Heart right ventricle (tissue), 16 donors: Measurements from ENCODE around the gene NDUFAF4. TPM values are rescaled to one million over a fixed set of nuclear protein-coding genes. Genes with fewer than 3 reads are reported as not detected.

Source experiments
- ATAC-seq, 8 donors: fragments of 200-7000 bp; cut with Tn5 transposase; one replicate each; pipeline ENCODE4 v1.9.1; 2020; ENCODE audit warnings: mild to moderate bottlenecking in 8 of 8, moderate library complexity in 8 of 8, moderate number of reproducible peaks in 1 of 8
- DNase-seq, 2 donors: peaks; one replicate each; pipeline ENCODE4 v3.0.0-alpha.2; 2020
- H3K27ac ChIP-seq, 10 donors: fragments of 200-600 bp; sonication (generic) in 2 of 10; one replicate each; pipeline versions ENCODE4 v1.5.0 to v1.8.0; 2020 to 2022; ENCODE audit warnings: mild to moderate bottlenecking in 3 of 10
- H3K27me3 ChIP-seq, 7 donors: fragments of 200-600 bp; one replicate each; pipeline ENCODE4 v1.8.0; 2021 to 2022; ENCODE audit warnings: mild to moderate bottlenecking in 2 of 7
- H3K36me3 ChIP-seq, 9 donors: fragments of 200-600 bp; sonication (generic) in 1 of 9; one replicate each; pipeline versions ENCODE4 v1.5.0 to v1.8.0; 2020 to 2022; ENCODE audit warnings: mild to moderate bottlenecking in 2 of 9
- H3K4me1 ChIP-seq, 9 donors: fragments of 200-600 bp; sonication (generic) in 1 of 9; one replicate each; pipeline versions ENCODE4 v1.5.0 to v1.8.0; 2020 to 2022; ENCODE audit warnings: mild to moderate bottlenecking in 4 of 9
- H3K4me3 ChIP-seq, 10 donors: fragments of 200-600 bp; sonication (generic) in 2 of 10; one replicate each; pipeline versions ENCODE4 v1.5.0 to v1.8.0; 2020 to 2022; ENCODE audit warnings: mild to moderate bottlenecking in 7 of 10, moderate library complexity in 2 of 10
- H3K9me3 ChIP-seq, 11 donors: fragments of 200-600 bp in 10 of 11; sonication (generic) in 2 of 11; one replicate each; pipeline versions ENCODE4 v1.5.0 to v1.8.0; 2013 to 2022; ENCODE audit warnings: mild to moderate bottlenecking in 2 of 11, control low read depth in 1 of 11, moderate library complexity in 1 of 11
- CTCF ChIP-seq, 9 donors: fragments of 200-600 bp; sonication (generic) in 2 of 9; IDR thresholded peaks; one replicate each; pipeline versions ENCODE4 v1.5.0 to v1.8.0; 2021 to 2022; ENCODE audit warnings: antibody characterized with exemption in 9 of 9, mild to moderate bottlenecking in 5 of 9, moderate library complexity in 1 of 9
- WGBS, 2 donors: extraction: QIAGEN DNeasy Blood & Tissue Kit; methylation state at CpG; one replicate each; pipeline ENCODE4 v1.1.7; 2013; ENCODE audit warnings: inconsistent platforms in 1 of 2; 5-methylcytosine and 5-hydroxymethylcytosine counted together
- intact Hi-C, 10 donors: fragments of 100-400 bp; cut with DNase I; formaldehyde crosslinking; loops; one replicate each; pipeline versions ENCODE4 v1.11.1 to v1.14.2; 2022
- polyA plus RNA-seq, 2 donors: library from polyadenylated mRNA; stranded (reverse); fragments of 200-250 nt; gene quantifications; one replicate each; pipeline ENCODE4 v1.2.3, GENCODE V29; 2013
- total RNA-seq, 10 donors: library from RNA; stranded (reverse); fragmentation: NEBNext Ultra II Directional in 3 of 10; extraction: Animal tissue kit (Norgen Biotek cat#: 25700) in 3 of 10; gene quantifications; one replicate each; pipeline versions ENCODE4 v1.2.1 to v1.2.4, GENCODE V29; 2021 to 2023
- donor health status: Arrhythmogenic right ventricular cardiomyopathy.
- donor health status: ischemic (EF 13 %, LVEDD 7.1; RV severe dilation, severe dysfunction).
- donor health status: healthy with polysubstance abuse.
- donor health status: DM: no; HTN: yes; CAD: no.
- donor health status: DM: no; HTN: no; CAD: no.
- donor health status: ischemic (EF 25% LVEDD 6.9; RV normal size, moderate dysfunction).
- donor health status: ischemic (EF 25% LVEDD 5.7; RV mildly dilated, moderate dysfunction).
- donor health status: healthy.
- donor health status: DM: yes; HTN: yes; CAD: no.
- donor health status: Ischemic cardiomyopathy.
- donor health status: ischemic (EF 35%, LVEDD 5.7; RV mildly dilated, moderate dysfunction).
- donor health status: nonischemic (EF 11% LVEDD 7.7; RV severe dilation, severe dysfunction).
- donor health status: DM: yes; HTN: yes; CAD: no.
- donor health status: PGD.
- donor health status: ischemic (EF 29% LVEDD 5.4; RV normal size, mild dysfunction).
- donor health status: nonischemic (EF 23%, LVEDD 6.1; RV moderate dilation, normal function).

NDUFAF4 gene
- total and polyA plus RNA-seq, 12 donors = 50.3 to 122 (median 98.9) TPM

GRCh38 chr6:96852605-96853004, 45.1 kb downstream of the NDUFAF4 start:
- ATAC-seq = no peak
- peaks cover 0 to 7% (median 0%) of the 10 kb centered on the region in 9 donors for H3K4me1 ChIP-seq
- DNase-seq = no peak
- no peaks in the 10 kb centered on the region for H3K36me3 ChIP-seq
- 94 to 95% methylated on average over 3 of the region's 3 CpGs for whole genome bisulfite sequencing, 2 donors
- no peak overlapping the region for H3K27ac ChIP-seq
- TF ChIP-seq CTCF (IDR thresholded peaks at IDR 0.05) = no peak
- H3K27me3 ChIP-seq = no peaks in the 10 kb centered on the region
- intact Hi-C loops = no loop called here
- H3K9me3 ChIP-seq = peaks cover 0 to 18% (median 4%) of the 10 kb centered on the region in 11 donors
- H3K4me3 ChIP-seq = no peak overlapping the region

GRCh38 chr6:96851858-96852257, 45.8 kb downstream of the NDUFAF4 start:
- 79 to 81% methylated on average over 8 of the region's 8 CpGs for WGBS, 2 donors
- Histone ChIP-seq H3K27ac (peak overlapping the region in 3 of 10 donors; percentile 30 to 39 (median 39)), H3K4me3 (no peak overlapping the region), H3K4me1 (peaks cover 0 to 7% (median 0%) of the 10 kb centered on the region in 9 donors), H3K27me3 (no peaks in the 10 kb centered on the region), H3K9me3 (peaks cover 0 to 25% (median 8%) of the 10 kb centered on the region in 11 donors), H3K36me3 (no peaks in the 10 kb centered on the region)
- intact Hi-C loops = no loop called here
- DNase-seq (no peak), ATAC-seq (peak in 7 of 8 donors; percentile 35 to 94 (median 69))
- no peak for TF ChIP-seq CTCF (IDR thresholded peaks at IDR 0.05)

GRCh38 chr6:96849615-96850014, 48.1 kb downstream of the NDUFAF4 start:
- no peaks in the 10 kb centered on the region for H3K27me3 ChIP-seq
- peaks cover 0 to 7% (median 0%) of the 10 kb centered on the region in 9 donors for H3K4me1 ChIP-seq
- H3K4me3 ChIP-seq = no peak overlapping the region
- WGBS, 2 donors = 67 to 76% methylated on average over 2 of the region's 2 CpGs
- no peak overlapping the region for H3K27ac ChIP-seq
- peaks cover 0 to 46% (median 8%) of the 10 kb centered on the region in 11 donors for H3K9me3 ChIP-seq
- intact Hi-C loops = no loop called here
- DNase-seq (no peak), ATAC-seq (no peak)
- no peak for TF ChIP-seq CTCF (IDR thresholded peaks at IDR 0.05)
- H3K36me3 ChIP-seq = no peaks in the 10 kb centered on the region

- DNase-seq = no peak
These were observed 53.2 kb downstream of the NDUFAF4 start for GRCh38 chr6:96844530-96844929.

More at GRCh38 chr6:96844530-96844929, 53.2 kb downstream of the NDUFAF4 start:
- intact Hi-C loops = no loop called here
- Histone ChIP-seq H3K4me1 (peaks cover 0 to 4% (median 0%) of the 10 kb centered on the region in 9 donors), H3K27me3 (no peaks in the 10 kb centered on the region), H3K36me3 (no peaks in the 10 kb centered on the region), H3K27ac (no peak overlapping the region), H3K9me3 (peaks cover 0 to 44% (median 8%) of the 10 kb centered on the region in 11 donors), H3K4me3 (no peak overlapping the region)
- TF ChIP-seq CTCF (IDR thresholded peaks at IDR 0.05) = no peak
- no peak for ATAC-seq
